Smooth muscle cell (in vitro differentiated cells): ENCODE data around the gene HSPBAP1. TPM values are rescaled to one million over a fixed set of nuclear protein-coding genes. Genes with fewer than 3 reads are reported as not detected.

Experiments
- DNase-seq: peaks from one replicate; lab custom pipeline; 2025; ENCODE audit not compliant: unreplicated experiment; lab: John Stamatoyannopoulos, UW
- H2AFZ ChIP-seq: fragments of 200-600 bp; sonication (generic); 2 replicates; pipeline ENCODE4 v1.6.0; 2016; ENCODE audit warnings: antibody characterized with exemption, low read depth, mild to moderate bottlenecking
- H3F3A ChIP-seq: fragments of 200-600 bp; sonication (generic); 2 replicates; pipeline ENCODE4 v1.6.0; 2017; ENCODE audit warnings: antibody characterized with exemption, low read depth
- H3K27ac ChIP-seq: fragments of 200-600 bp; sonication (generic); 2 replicates; pipeline ENCODE4 v1.5.1; 2016; ENCODE audit warnings: low read depth, mild to moderate bottlenecking
- H3K27me3 ChIP-seq: fragments of 200-600 bp; sonication (generic); 2 replicates; pipeline ENCODE4 v1.6.1; 2016; ENCODE audit warnings: low read depth, mild to moderate bottlenecking
- H3K36me3 ChIP-seq: fragments of 200-600 bp; sonication (generic); 2 replicates; pipeline ENCODE4 v1.5.1; 2016; ENCODE audit warnings: low read depth
- H3K4me1 ChIP-seq: fragments of 200-600 bp; sonication (generic); 2 replicates; pipeline ENCODE4 v1.5.1; 2016; ENCODE audit warnings: low read depth
- H3K4me2 ChIP-seq: fragments of 200-600 bp; sonication (generic); 2 replicates; pipeline ENCODE4 v1.6.0; 2016; ENCODE audit warnings: mild to moderate bottlenecking
- H3K4me3 ChIP-seq: fragments of 200-600 bp; sonication (generic); 2 replicates; pipeline ENCODE4 v1.5.1; 2016; ENCODE audit warnings: mild to moderate bottlenecking
- H3K79me2 ChIP-seq: fragments of 200-600 bp; sonication (generic); 2 replicates; pipeline ENCODE4 v1.6.0; 2016; ENCODE audit warnings: low read depth, mild to moderate bottlenecking
- H3K9ac ChIP-seq: fragments of 200-600 bp; sonication (generic); 2 replicates; pipeline ENCODE4 v1.6.0; 2016; ENCODE audit warnings: low read depth
- H3K9me3 ChIP-seq: fragments of 200-600 bp; sonication (generic); replicated peaks from 2 replicates; pipeline ENCODE4 v1.5.1; 2016; ENCODE audit warnings: low read depth
- H4K20me1 ChIP-seq: fragments of 200-600 bp; sonication (generic); 2 replicates; pipeline ENCODE4 v1.6.0; 2016; ENCODE audit warnings: low read depth
- WGBS: methylation state at CpG from one replicate; pipeline ENCODE4 v1.1.7; 2016; ENCODE audit warnings: low lambda C conversion rate; 5-methylcytosine and 5-hydroxymethylcytosine counted together
- polyA plus RNA-seq: library from polyadenylated mRNA; unstranded; fragments of >200 nt; fragmentation: Nextera tagmentation; extraction: Ambion mirVana; gene quantifications from 2 replicates; pipeline ENCODE4 v1.2.1, GENCODE V29; 2016
- total RNA-seq: library from RNA; depleted of rRNA; stranded (reverse); fragments of >200 nt; gene quantifications from 2 replicates; pipeline ENCODE4 v1.2.3, GENCODE V29; 2014
- TF ChIP-seq, protein P1 (sequence below): fragments of 200-600 bp; sonication (generic); IDR thresholded peaks from 2 replicates; pipeline ENCODE4 v1.5.1; 2017; ENCODE audit warnings: borderline replicate concordance, mild to moderate bottlenecking, antibody characterized with exemption; ENCODE audit not compliant: insufficient read depth, poor library complexity, severe bottlenecking

Gene HSPBAP1
- total and polyA plus RNA-seq, 2 experiments from 2014 or later, result 2.7 to 3.6 TPM

DNA sequence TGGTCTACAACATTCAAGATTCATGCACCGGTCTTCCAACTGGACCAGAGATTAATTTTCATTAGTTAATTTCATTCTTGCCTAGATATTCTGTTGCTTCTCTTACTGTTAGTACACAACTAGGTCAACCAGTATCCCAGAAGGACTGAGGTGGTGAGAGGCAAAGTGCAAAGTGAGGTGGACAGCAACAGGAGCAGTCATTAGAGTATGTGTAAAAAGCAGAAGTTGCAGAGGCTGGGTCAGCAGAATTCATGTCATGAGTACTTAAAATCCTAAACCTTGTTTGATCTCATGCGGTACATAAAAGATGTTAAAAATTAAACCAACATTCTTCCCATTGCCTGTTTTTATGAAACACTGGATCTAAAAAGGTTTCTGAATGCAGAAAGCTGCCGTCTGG lies 66.3 kb downstream of the HSPBAP1 start:
- no peaks in the 10 kb centered on the region for H3F3A ChIP-seq
- WGBS, result 98% methylated on average over 3 of the region's 3 CpGs
- no peaks in the 10 kb centered on the region for H3K79me2 ChIP-seq

DNA sequence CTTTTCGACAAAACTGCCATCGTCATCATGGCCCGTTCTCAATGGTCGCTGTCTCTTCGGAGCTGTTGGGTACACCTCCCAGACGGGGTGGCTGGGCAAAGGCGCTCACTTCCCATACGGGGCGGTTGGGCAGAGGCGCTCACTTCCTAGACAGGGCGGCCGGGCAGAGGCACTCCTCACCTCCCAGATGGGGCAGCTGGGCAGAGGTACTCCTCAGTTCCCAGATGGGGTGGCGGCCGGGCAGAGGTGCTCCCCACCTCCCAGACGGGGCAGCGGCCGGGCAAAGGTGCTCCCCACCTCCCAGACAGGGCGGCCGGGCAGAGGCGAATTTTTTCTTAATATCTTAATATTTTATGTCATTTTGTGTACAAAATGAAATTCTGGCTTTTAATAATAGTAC lies 68.5 kb downstream of the HSPBAP1 start:
- no peak overlapping the region for H2AFZ ChIP-seq
- 99% methylated on average over 20 of the region's 20 CpGs for WGBS
- no peaks in the 10 kb centered on the region for H3K36me3 ChIP-seq
- no peak overlapping the region for H3K4me2 ChIP-seq
- TF ChIP-seq, protein P1, sequence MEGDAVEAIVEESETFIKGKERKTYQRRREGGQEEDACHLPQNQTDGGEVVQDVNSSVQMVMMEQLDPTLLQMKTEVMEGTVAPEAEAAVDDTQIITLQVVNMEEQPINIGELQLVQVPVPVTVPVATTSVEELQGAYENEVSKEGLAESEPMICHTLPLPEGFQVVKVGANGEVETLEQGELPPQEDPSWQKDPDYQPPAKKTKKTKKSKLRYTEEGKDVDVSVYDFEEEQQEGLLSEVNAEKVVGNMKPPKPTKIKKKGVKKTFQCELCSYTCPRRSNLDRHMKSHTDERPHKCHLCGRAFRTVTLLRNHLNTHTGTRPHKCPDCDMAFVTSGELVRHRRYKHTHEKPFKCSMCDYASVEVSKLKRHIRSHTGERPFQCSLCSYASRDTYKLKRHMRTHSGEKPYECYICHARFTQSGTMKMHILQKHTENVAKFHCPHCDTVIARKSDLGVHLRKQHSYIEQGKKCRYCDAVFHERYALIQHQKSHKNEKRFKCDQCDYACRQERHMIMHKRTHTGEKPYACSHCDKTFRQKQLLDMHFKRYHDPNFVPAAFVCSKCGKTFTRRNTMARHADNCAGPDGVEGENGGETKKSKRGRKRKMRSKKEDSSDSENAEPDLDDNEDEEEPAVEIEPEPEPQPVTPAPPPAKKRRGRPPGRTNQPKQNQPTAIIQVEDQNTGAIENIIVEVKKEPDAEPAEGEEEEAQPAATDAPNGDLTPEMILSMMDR, result no peak
- H3K79me2 ChIP-seq, result no peaks in the 10 kb centered on the region
- no peaks in the 10 kb centered on the region for H3K4me1 ChIP-seq
- no peaks in the 10 kb centered on the region for H4K20me1 ChIP-seq
- no peak overlapping the region for H3K9ac ChIP-seq
- H3K27ac ChIP-seq, result no peak overlapping the region
- DNase-seq, result no peak
- H3K27me3 ChIP-seq, result no peaks in the 10 kb centered on the region
- H3F3A ChIP-seq, result no peaks in the 10 kb centered on the region
- no peak overlapping the region for H3K4me3 ChIP-seq
- no peaks in the 10 kb centered on the region for H3K9me3 ChIP-seq

More for the DNA sequence above, 66.3 kb downstream of the HSPBAP1 start:
- Histone ChIP-seq H3K4me1 (no peaks in the 10 kb centered on the region), H4K20me1 (no peaks in the 10 kb centered on the region), H2AFZ (no peak overlapping the region), H3K4me3 (no peak overlapping the region), H3K4me2 (no peak overlapping the region), H3K9me3 (no peaks in the 10 kb centered on the region), H3K27me3 (no peaks in the 10 kb centered on the region), H3K9ac (no peak overlapping the region), H3K27ac (no peak overlapping the region), H3K36me3 (no peaks in the 10 kb centered on the region)
- TF ChIP-seq, protein P1, result no peak
- no peak for DNase-seq

DNA sequence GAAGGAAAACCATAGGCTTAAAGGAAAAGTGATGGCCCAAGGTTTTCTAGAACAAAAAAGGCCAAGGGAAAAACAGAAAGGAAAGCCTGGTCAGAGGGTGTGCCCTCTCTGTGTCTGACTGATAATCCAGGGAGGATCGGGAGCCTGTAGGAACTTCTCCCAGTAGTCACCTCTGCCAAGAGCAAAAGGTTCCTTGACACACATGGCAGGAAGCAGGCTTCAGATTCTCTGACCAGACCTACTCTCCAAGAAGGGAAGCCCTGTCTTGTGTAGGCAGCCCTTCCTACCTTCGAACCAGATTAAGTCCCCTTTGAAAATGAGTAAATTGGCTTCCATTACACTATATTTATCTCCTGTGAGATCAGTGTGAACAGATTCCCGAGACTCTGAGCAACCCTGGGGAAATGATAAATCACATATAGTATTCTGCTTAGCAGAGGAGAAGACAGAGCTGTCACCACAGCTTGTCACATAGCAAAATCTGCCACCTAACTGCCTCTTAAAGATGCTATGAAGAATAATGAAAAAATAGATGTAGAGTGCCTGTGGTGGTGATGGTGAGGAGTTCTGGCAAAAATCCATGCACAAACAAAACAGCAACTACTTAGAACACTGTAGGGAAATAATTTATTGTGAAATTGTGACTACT lies 74.2 kb downstream of the HSPBAP1 start:
- H3F3A ChIP-seq, result no peaks in the 10 kb centered on the region
- H3K9me3 ChIP-seq, result no peaks in the 10 kb centered on the region
- H2AFZ ChIP-seq, result no peak overlapping the region
- DNase-seq, result no peak
- TF ChIP-seq, protein P1, result no peak
- no peaks in the 10 kb centered on the region for H4K20me1 ChIP-seq
- H3K4me3 ChIP-seq, result no peak overlapping the region
- 55% methylated on average over 3 of the region's 3 CpGs for WGBS
- H3K79me2 ChIP-seq, result no peaks in the 10 kb centered on the region
- H3K4me1 ChIP-seq, result no peaks in the 10 kb centered on the region
- no peak overlapping the region for H3K4me2 ChIP-seq
- H3K9ac ChIP-seq, result no peak overlapping the region
- no peak overlapping the region for H3K27ac ChIP-seq
- H3K36me3 ChIP-seq, result no peaks in the 10 kb centered on the region
- H3K27me3 ChIP-seq, result no peaks in the 10 kb centered on the region

DNA sequence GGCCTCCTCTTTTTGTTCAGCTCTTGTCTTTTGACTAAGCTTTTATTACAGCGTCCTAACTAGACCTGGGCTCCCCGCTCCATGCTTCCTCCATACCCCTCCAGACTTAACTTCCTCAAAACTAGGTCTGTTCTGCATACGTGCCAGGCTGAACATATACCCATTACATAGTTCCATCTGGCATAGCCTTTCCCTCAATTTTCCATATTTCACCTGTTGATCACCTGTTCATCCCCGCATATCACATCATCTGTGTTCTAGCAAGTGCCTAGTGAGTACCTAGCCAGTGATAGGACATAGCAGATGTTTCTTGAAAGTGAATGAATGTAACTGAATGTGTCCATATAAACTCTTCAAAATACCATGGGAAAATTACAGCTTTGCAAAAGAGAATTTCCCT lies 77.0 kb downstream of the HSPBAP1 start:
- no peaks in the 10 kb centered on the region for H3K9me3 ChIP-seq
- WGBS, result 95% methylated on average over 4 of the region's 4 CpGs
- no peaks in the 10 kb centered on the region for H3K36me3 ChIP-seq
- no peak overlapping the region for H2AFZ ChIP-seq
- no peak overlapping the region for H3K4me3 ChIP-seq
- TF ChIP-seq, protein P1, result no peak
- no peaks in the 10 kb centered on the region for H3K4me1 ChIP-seq
- H3K4me2 ChIP-seq, result no peak overlapping the region
- H4K20me1 ChIP-seq, result no peaks in the 10 kb centered on the region
- no peaks in the 10 kb centered on the region for H3K27me3 ChIP-seq
- no peak overlapping the region for H3K27ac ChIP-seq
- no peaks in the 10 kb centered on the region for H3K79me2 ChIP-seq
- H3F3A ChIP-seq, result no peaks in the 10 kb centered on the region
- H3K9ac ChIP-seq, result no peak overlapping the region
- DNase-seq, result no peak
